GM12878 (cell line): ENCODE results near the gene ZAR1L. TPM values are rescaled to one million over a fixed set of nuclear protein-coding genes. Genes with fewer than 3 reads are reported as not detected.

Experiments used
- ASH2L ChIP-seq: fragments of 300-600, 200-600 bp; sonication (generic); IDR thresholded peaks from 2 replicates; pipeline ENCODE4 v1.6.1; 2017; ENCODE audit warnings: low read depth, mild to moderate bottlenecking, borderline replicate concordance
- BCL3 ChIP-seq: IDR thresholded peaks from 2 replicates; pipeline ENCODE4 v1.6.1; 2011; ENCODE audit warnings: borderline replicate concordance, low read depth, mild to moderate bottlenecking, moderate library complexity, low read length; ENCODE audit not compliant: insufficient read depth, poor library complexity, severe bottlenecking
- BHLHE40 ChIP-seq, 2 experiments: fragments of 450-650 bp in 1 of 2; IDR thresholded peaks; 2 replicates each; pipeline ENCODE4 v1.6.1; 2011 to 2017; ENCODE audit warnings: low read depth in 2 of 2, borderline replicate concordance in 1 of 2, improper control_type of control experiment in 1 of 2, low read length in 1 of 2, mild to moderate bottlenecking in 1 of 2
- CHD4 ChIP-seq: fragments of 200-600 bp; sonication (generic); IDR thresholded peaks from 2 replicates; pipeline ENCODE4 v1.6.1; 2016; ENCODE audit warnings: mild to moderate bottlenecking
- CREB1 ChIP-seq: IDR thresholded peaks from 2 replicates; pipeline ENCODE4 v1.6.1; 2012; ENCODE audit warnings: low read depth, mild to moderate bottlenecking, inconsistent platforms
- EED ChIP-seq: sonication (generic); IDR thresholded peaks from 2 replicates; pipeline ENCODE4 v1.6.1; 2016; ENCODE audit warnings: antibody characterized with exemption, low read depth
- EGR1 ChIP-seq, 2 experiments: IDR thresholded peaks; 1 replicate in 1 of 2; 2 replicates in 1 of 2; pipeline ENCODE4 v1.6.1; 2011 to 2012; ENCODE audit warnings: low read depth in 2 of 2, low read length in 2 of 2, borderline replicate concordance in 1 of 2, mild to moderate bottlenecking in 1 of 2, moderate library complexity in 1 of 2
- FOXK2 ChIP-seq: fragments of 450-650 bp; IDR thresholded peaks from 2 replicates; pipeline ENCODE4 v1.6.1; 2017; ENCODE audit warnings: mild to moderate bottlenecking, moderate library complexity
- HDAC6 ChIP-seq: fragments of 200-600 bp; sonication (generic); IDR thresholded peaks from one replicate; pipeline ENCODE4 v1.8.0; 2017; ENCODE audit warnings: antibody characterized with exemption; ENCODE audit not compliant: unreplicated experiment
- HDGF ChIP-seq: fragments of 450-650 bp; IDR thresholded peaks from 2 replicates; pipeline ENCODE4 v1.6.1; 2016; ENCODE audit warnings: antibody characterized with exemption
- MEF2A ChIP-seq: IDR thresholded peaks from 2 replicates; pipeline ENCODE4 v1.6.1; 2011; ENCODE audit warnings: low read depth, mild to moderate bottlenecking, low read length, moderate library complexity; ENCODE audit not compliant: insufficient read depth
- MYC ChIP-seq: IDR thresholded peaks from 2 replicates; pipeline ENCODE4 v1.6.1; 2011; ENCODE audit warnings: mild to moderate bottlenecking, low read length, moderate library complexity, inconsistent platforms; ENCODE audit not compliant: insufficient read depth, insufficient replicate concordance, insufficient read length, severe bottlenecking
- NKRF ChIP-seq: fragments of 450-650 bp; conservative IDR thresholded peaks from 2 replicates; pipeline ENCODE4 v1.6.1; 2017; ENCODE audit warnings: mild to moderate bottlenecking, moderate library complexity
- PML ChIP-seq: IDR thresholded peaks from 2 replicates; pipeline ENCODE4 v1.6.1; 2012; ENCODE audit warnings: low read length, inconsistent platforms
- RCOR1 ChIP-seq: conservative IDR thresholded peaks from 2 replicates; pipeline ENCODE4 v1.6.1; 2012; ENCODE audit warnings: low read depth, low read length, improper control_type of control experiment
- RELA ChIP-seq: fragments of 450-650 bp; IDR thresholded peaks from 2 replicates; pipeline ENCODE4 v1.8.0; 2014; ENCODE audit warnings: borderline replicate concordance; ENCODE audit not compliant: partially characterized antibody
- SREBF2 ChIP-seq: IDR thresholded peaks from 2 replicates; pipeline ENCODE4 v1.6.1; 2012; ENCODE audit warnings: mild to moderate bottlenecking, low read length
- SRF ChIP-seq, 2 experiments: IDR thresholded peaks; 2 replicates each; pipeline ENCODE4 v1.6.1; 2011; ENCODE audit warnings: low read depth in 2 of 2, low read length in 2 of 2, mild to moderate bottlenecking in 1 of 2, moderate library complexity in 1 of 2
- TCF12 ChIP-seq: IDR thresholded peaks from 2 replicates; pipeline ENCODE4 v1.6.1; 2011; ENCODE audit warnings: low read depth, mild to moderate bottlenecking, low read length
- TCF3 ChIP-seq: IDR thresholded peaks from 2 replicates; pipeline ENCODE4 v1.6.1; 2012; ENCODE audit warnings: low read depth, mild to moderate bottlenecking, low read length, borderline replicate concordance; ENCODE audit not compliant: insufficient read depth
- TCF7 ChIP-seq: IDR thresholded peaks from 2 replicates; pipeline ENCODE4 v1.6.1; 2014; ENCODE audit warnings: antibody characterized with exemption, borderline replicate concordance
- WRNIP1 ChIP-seq: IDR thresholded peaks from 2 replicates; pipeline ENCODE4 v1.6.1; 2011; ENCODE audit warnings: low read depth, low read length, improper control_type of control experiment, borderline replicate concordance
- polyA plus RNA-seq, 11 experiments: library from polyadenylated mRNA; depleted of rRNA in 4 of 11; unstranded in 6 of 11; stranded (reverse) in 5 of 11; fragments of >200 nt; fragmentation: Nextera tagmentation in 4 of 11; fragmentation: Illumina TruSeq in 1 of 11; extraction: Ambion mirVana in 4 of 11; extraction: Trizol in 1 of 11; gene quantifications; 1 replicate in 1 of 11; 2 replicates in 10 of 11; pipeline versions ENCODE4 v1.2.1 to v1.2.3, GENCODE V29; 2011 to 2016; ENCODE audit warnings: inconsistent platforms in 2 of 11, missing spikeins in 2 of 11, low read depth in 1 of 11
- total RNA-seq, 4 experiments: library from RNA; depleted of rRNA in 3 of 4; stranded (reverse); fragments of >200 nt in 3 of 4; fragmentation: Illumina TruSeq in 1 of 4; extraction: Trizol in 1 of 4; gene quantifications; 2 replicates each; pipeline versions ENCODE4 v1.2.1 to v1.2.3, GENCODE V29; 2013 to 2021
- TF ChIP-seq, protein P1 (sequence below): IDR thresholded peaks from 2 replicates; pipeline ENCODE4 v1.6.1; 2012; ENCODE audit warnings: mild to moderate bottlenecking, low read depth, low read length

The ZAR1L gene
- total and polyA plus RNA-seq, 10 of the 15 experiments (the other 5 are each of a cell fraction or from before 2014, with no cell fraction given): 0.05 to 0.34 (median 0.17) TPM; not detected in 6

- TF ChIP-seq, protein P1, sequence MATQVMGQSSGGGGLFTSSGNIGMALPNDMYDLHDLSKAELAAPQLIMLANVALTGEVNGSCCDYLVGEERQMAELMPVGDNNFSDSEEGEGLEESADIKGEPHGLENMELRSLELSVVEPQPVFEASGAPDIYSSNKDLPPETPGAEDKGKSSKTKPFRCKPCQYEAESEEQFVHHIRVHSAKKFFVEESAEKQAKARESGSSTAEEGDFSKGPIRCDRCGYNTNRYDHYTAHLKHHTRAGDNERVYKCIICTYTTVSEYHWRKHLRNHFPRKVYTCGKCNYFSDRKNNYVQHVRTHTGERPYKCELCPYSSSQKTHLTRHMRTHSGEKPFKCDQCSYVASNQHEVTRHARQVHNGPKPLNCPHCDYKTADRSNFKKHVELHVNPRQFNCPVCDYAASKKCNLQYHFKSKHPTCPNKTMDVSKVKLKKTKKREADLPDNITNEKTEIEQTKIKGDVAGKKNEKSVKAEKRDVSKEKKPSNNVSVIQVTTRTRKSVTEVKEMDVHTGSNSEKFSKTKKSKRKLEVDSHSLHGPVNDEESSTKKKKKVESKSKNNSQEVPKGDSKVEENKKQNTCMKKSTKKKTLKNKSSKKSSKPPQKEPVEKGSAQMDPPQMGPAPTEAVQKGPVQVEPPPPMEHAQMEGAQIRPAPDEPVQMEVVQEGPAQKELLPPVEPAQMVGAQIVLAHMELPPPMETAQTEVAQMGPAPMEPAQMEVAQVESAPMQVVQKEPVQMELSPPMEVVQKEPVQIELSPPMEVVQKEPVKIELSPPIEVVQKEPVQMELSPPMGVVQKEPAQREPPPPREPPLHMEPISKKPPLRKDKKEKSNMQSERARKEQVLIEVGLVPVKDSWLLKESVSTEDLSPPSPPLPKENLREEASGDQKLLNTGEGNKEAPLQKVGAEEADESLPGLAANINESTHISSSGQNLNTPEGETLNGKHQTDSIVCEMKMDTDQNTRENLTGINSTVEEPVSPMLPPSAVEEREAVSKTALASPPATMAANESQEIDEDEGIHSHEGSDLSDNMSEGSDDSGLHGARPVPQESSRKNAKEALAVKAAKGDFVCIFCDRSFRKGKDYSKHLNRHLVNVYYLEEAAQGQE: no peak
- TF ChIP-seq BCL3 (no peak), FOXK2 (no peak), HDAC6 (peak; percentile 39), RELA (peak; percentile 48), TCF12 (no peak), EGR1 (IDR thresholded peaks at IDR 0.05; ENCODE audit: borderline replicate concordance in 1 of 2, low read depth in 2 of 2, low read length in 2 of 2) (peak; percentile 16 to 94; a peak in 1 of 3 replicates), BHLHE40 (IDR thresholded peaks at IDR 0.05; ENCODE audit: borderline replicate concordance in 1 of 2, low read depth in 2 of 2, low read length in 1 of 2) (peak; percentile 75 to 94; a peak in 3 of 4 replicates), SRF (IDR thresholded peaks at IDR 0.05; ENCODE audit: low read depth in 2 of 2, low read length in 2 of 2) (no peak), SREBF2 (peak; percentile 27; the same call in 1 of the 2 replicates), EED (peak; percentile 55), CHD4 (no peak), NKRF (peak; percentile 99), WRNIP1 (no peak), TCF7 (peak; percentile 26; the same call in 1 of the 2 replicates), MEF2A (no peak), CREB1 (peak; percentile 96), MYC (no peak), TCF3 (peak; percentile 71; the same call in 1 of the 2 replicates), PML (peak; percentile 88), RCOR1 (no peak), ASH2L (no peak; the same call in 1 of the 2 replicates), HDGF (peak; percentile 27; the same call in 1 of the 2 replicates)
Measured at GRCh38 chr13:32315238-32316027, at the start of gene ZAR1L, which contains the start of gene BRCA2 (continued).
